Left lobe of liver (tissue), 2 donors: ENCODE data around the gene FGFBP3. TPM values are rescaled to one million over a fixed set of nuclear protein-coding genes. Genes with fewer than 3 reads are reported as not detected.
A peak's percentile ranks its signal among the peaks of the same experiment; 100 is the strongest.

ENCODE experiments used
- ATAC-seq: fragments of 200-7000 bp; cut with Tn5 transposase; one replicate; pipeline ENCODE4 v1.9.1; 2020; ENCODE audit warnings: mild to moderate bottlenecking, moderate library complexity
- DNase-seq: peaks from one replicate; pipeline ENCODE4 v3.0.0-alpha.2; 2020; ENCODE audit warnings: low spot score
- total RNA-seq: library from RNA; stranded (reverse); gene quantifications from one replicate; pipeline ENCODE4 v1.2.1, GENCODE V29; 2021
- donor health status: DM: no; HTN: no; CAD: no; lungs with moderate emphysema.
- donor health status: DM: no; HTN: yes; CAD: no.

Gene FGFBP3
- total RNA-seq, 1 donor from 2014 or later = 0.33 TPM

- no peak for DNase-seq
- ATAC-seq = no peak
These were observed 45.2 kb downstream of the FGFBP3 start for GRCh38 chr10:91864099-91864498.

- DNase-seq (no peak), ATAC-seq (no peak)
These were observed 48.4 kb downstream of the FGFBP3 start for GRCh38 chr10:91860885-91861284.

GRCh38 chr10:91856637-91857036, 52.6 kb downstream of the FGFBP3 start:
- DNase-seq = no peak

More at GRCh38 chr10:91856637-91857036, 52.6 kb downstream of the FGFBP3 start:
- ATAC-seq = peak; percentile 31

Other genes with a start within 250 kb of the FGFBP3 start
- 11.8 TPM for gene TNKS2, start 111.1 kb downstream of the FGFBP3 start, total RNA-seq
- gene BTAF1, start 14.3 kb upstream of the FGFBP3 start, total RNA-seq = 16.0 TPM